Naive thymus-derived CD4-positive, alpha-beta T cell (primary cell): ENCODE results near the gene EIPR1. TPM values are rescaled to one million over a fixed set of nuclear protein-coding genes. Genes with fewer than 3 reads are reported as not detected.

Experiments
- ATAC-seq: fragments of 150-1000 bp; cut with Tn5 transposase; 2 replicates; pipeline ENCODE4 v1.10.0; 2021; ENCODE audit warnings: mild to moderate bottlenecking, moderate library complexity
- CTCF ChIA-PET: fragments of 350-600 bp; sonication (Branson Sonifier 250); formaldehyde crosslinking; loops from one replicate; lab custom pipeline; 2021; ENCODE audit warnings: antibody characterized with exemption; lab: Charles Lee
- POLR2A ChIA-PET: fragments of 350-600 bp; sonication (Branson Sonifier 250); formaldehyde crosslinking; loops from one replicate; lab custom pipeline; 2021; ENCODE audit warnings: antibody characterized with exemption, inconsistent platforms; lab: Charles Lee
- DNase-seq, 9 donors: peaks; one replicate each; pipeline versions ENCODE4 v3.0.0 to v3.0.0-alpha.2; 2020 to 2022; ENCODE audit warnings: mixed read lengths in 1 of 9
- H3K27ac ChIP-seq: one replicate; pipeline ENCODE4 v1.7.0; 2013; ENCODE audit warnings: mild to moderate bottlenecking, low read depth, low read length, moderate library complexity
- H3K27me3 ChIP-seq, 2 donors: one replicate each; pipeline ENCODE4 v1.7.0; 2013; ENCODE audit warnings: low read length in 2 of 2, mild to moderate bottlenecking in 2 of 2, moderate library complexity in 2 of 2; ENCODE audit not compliant: control insufficient read depth in 2 of 2, insufficient read depth in 2 of 2
- H3K36me3 ChIP-seq, 3 experiments: 1 replicate in 2 of 3; 2 replicates in 1 of 3; pipeline ENCODE4 v1.7.0; 2013; ENCODE audit warnings: low read length in 3 of 3, mild to moderate bottlenecking in 3 of 3, moderate library complexity in 1 of 3; ENCODE audit not compliant: insufficient read depth in 3 of 3, control insufficient read depth in 2 of 3
- H3K4me1 ChIP-seq, 2 donors: one replicate each; pipeline ENCODE4 v1.7.0; 2013; ENCODE audit warnings: low read length in 2 of 2, mild to moderate bottlenecking in 2 of 2, moderate library complexity in 1 of 2; ENCODE audit not compliant: control insufficient read depth in 2 of 2, insufficient read depth in 2 of 2
- H3K4me3 ChIP-seq: 2 replicates; pipeline ENCODE4 v1.7.0; 2013; ENCODE audit warnings: mild to moderate bottlenecking, low read length
- H3K9me3 ChIP-seq, 3 experiments: 1 replicate in 2 of 3; 2 replicates in 1 of 3; pipeline ENCODE4 v1.7.0; 2013; ENCODE audit warnings: low read length in 3 of 3; ENCODE audit not compliant: control insufficient read depth in 2 of 3
- H3K27ac Mint-ChIP-seq, 9 donors: one replicate each; pipeline ENCODE4 v1.8.0; 2020 to 2022; ENCODE audit warnings: mixed read lengths in 9 of 9, mild to moderate bottlenecking in 8 of 9, moderate library complexity in 5 of 9, inconsistent platforms in 2 of 9
- H3K27me3 Mint-ChIP-seq, 5 donors: one replicate each; pipeline ENCODE4 v1.8.0; 2021 to 2022; ENCODE audit warnings: mixed read lengths in 5 of 5, mild to moderate bottlenecking in 1 of 5
- H3K36me3 Mint-ChIP-seq, 5 donors: one replicate each; pipeline ENCODE4 v1.8.0; 2020 to 2022; ENCODE audit warnings: mixed read lengths in 5 of 5, mild to moderate bottlenecking in 3 of 5, inconsistent platforms in 1 of 5
- H3K4me1 Mint-ChIP-seq, 7 donors: one replicate each; pipeline ENCODE4 v1.8.0; 2020 to 2022; ENCODE audit warnings: mixed read lengths in 7 of 7, mild to moderate bottlenecking in 3 of 7, inconsistent platforms in 1 of 7
- H3K4me3 Mint-ChIP-seq, 10 donors: one replicate each; pipeline ENCODE4 v1.8.0; 2020 to 2022; ENCODE audit warnings: mild to moderate bottlenecking in 10 of 10, mixed read lengths in 10 of 10, moderate library complexity in 6 of 10, inconsistent platforms in 2 of 10
- H3K9me3 Mint-ChIP-seq, 11 donors: one replicate each; pipeline ENCODE4 v1.8.0; 2020 to 2022; ENCODE audit warnings: mixed read lengths in 11 of 11, mild to moderate bottlenecking in 4 of 11, inconsistent platforms in 1 of 11, moderate library complexity in 1 of 11
- intact Hi-C, 2 donors: fragments of 100-400 bp; cut with micrococcal nuclease; formaldehyde crosslinking; loops; one replicate each; pipeline ENCODE4 v1.15.1; 2023
- polyA plus RNA-seq, 2 donors: library from polyadenylated mRNA; unstranded; fragments of 300-500 nt; fragmentation: Illumina TruSeq; gene quantifications; one replicate each; pipeline ENCODE4 v1.2.3, GENCODE V29; 2021
- total RNA-seq, 6 experiments: library from RNA in 5 of 6; stranded (reverse) in 5 of 6; gene quantifications; 1 replicate in 5 of 6; 2 replicates in 1 of 6; pipeline ENCODE4 v1.2.3 and lab custom pipeline; 2021 to 2026

The EIPR1 gene
- total and polyA plus RNA-seq, 7 experiments from 2014 or later: 24.4 to 46.2 (median 27.3) TPM

GRCh38 chr2:3291750-3292149, 85.9 kb downstream of the EIPR1 start:
- POLR2A ChIA-PET: no interaction called here
- no peaks in the 10 kb centered on the region for H3K27me3 ChIP-seq
- no peak for DNase-seq
- ATAC-seq: no peak
- H3K9me3 Mint-ChIP-seq: peaks cover 0 to 9% (median 0%) of the 10 kb centered on the region in 11 donors
- CTCF ChIA-PET: no interaction called here
- H3K36me3 Mint-ChIP-seq: peaks cover 6 to 31% (median 14%) of the 10 kb centered on the region in 5 donors
- no peak overlapping the region for H3K4me3 Mint-ChIP-seq
- H3K9me3 ChIP-seq: no peaks in the 10 kb centered on the region
- H3K27me3 Mint-ChIP-seq: no peaks in the 10 kb centered on the region
- peaks cover 0 to 5% (median 0%) of the 10 kb centered on the region in 3 experiments for H3K36me3 ChIP-seq
- H3K27ac Mint-ChIP-seq: peak overlapping the region in 1 of 9 donors; percentile 70
- intact Hi-C loops: no loop called here
- peaks cover 0 to 29% (median 5%) of the 10 kb centered on the region in 7 donors for H3K4me1 Mint-ChIP-seq
- no peak overlapping the region for H3K4me3 ChIP-seq
- no peaks in the 10 kb centered on the region for H3K4me1 ChIP-seq
- H3K27ac ChIP-seq: no peak overlapping the region

DNA sequence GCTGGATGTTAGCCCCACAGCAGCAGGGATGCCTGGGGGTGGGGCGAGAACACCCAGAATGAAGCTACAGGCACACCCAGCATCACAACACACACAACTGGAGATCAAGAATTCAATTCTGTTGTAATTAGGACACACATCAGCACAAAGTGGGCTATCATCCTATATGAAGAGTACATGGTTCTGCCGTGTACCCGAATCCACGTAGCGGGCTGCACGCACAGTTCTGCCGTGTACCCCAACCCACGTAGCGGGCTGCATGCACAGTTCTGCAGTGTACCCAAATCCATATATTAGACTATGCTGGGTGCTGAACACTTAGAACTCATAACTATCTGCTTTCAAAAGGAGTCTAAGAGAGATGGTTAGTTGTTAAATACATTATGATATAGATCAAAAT, 86.5 kb downstream of the EIPR1 start:
- no peak overlapping the region for H3K4me3 Mint-ChIP-seq
- H3K36me3 Mint-ChIP-seq: peaks cover 6 to 31% (median 16%) of the 10 kb centered on the region in 5 donors
- H3K27me3 Mint-ChIP-seq: no peaks in the 10 kb centered on the region
- Histone ChIP-seq H3K4me1 (no peaks in the 10 kb centered on the region), H3K4me3 (no peak overlapping the region), H3K27ac (no peak overlapping the region), H3K36me3 (peaks cover 0 to 5% (median 0%) of the 10 kb centered on the region in 3 experiments), H3K27me3 (no peaks in the 10 kb centered on the region), H3K9me3 (no peaks in the 10 kb centered on the region)
- intact Hi-C loops: no loop called here
- peaks cover 0 to 29% (median 5%) of the 10 kb centered on the region in 7 donors for H3K4me1 Mint-ChIP-seq
- DNase-seq (no peak), ATAC-seq (no peak)
- peak overlapping the region in 1 of 9 donors; percentile 55 for H3K27ac Mint-ChIP-seq
- H3K9me3 Mint-ChIP-seq: peaks cover 0 to 9% (median 0%) of the 10 kb centered on the region in 11 donors
- POLR2A ChIA-PET: no interaction called here
- CTCF ChIA-PET: no interaction called here

GRCh38 chr2:3290655-3291054, 87.0 kb downstream of the EIPR1 start:
- H3K4me3 ChIP-seq: no peak overlapping the region
- no peaks in the 10 kb centered on the region for H3K27me3 ChIP-seq
- Mint-ChIP-seq H3K9me3 (peaks cover 0 to 9% (median 0%) of the 10 kb centered on the region in 11 donors), H3K27me3 (no peaks in the 10 kb centered on the region), H3K27ac (no peak overlapping the region), H3K4me1 (peaks cover 0 to 29% (median 5%) of the 10 kb centered on the region in 7 donors), H3K4me3 (no peak overlapping the region), H3K36me3 (peaks cover 6 to 31% (median 16%) of the 10 kb centered on the region in 5 donors)
- ChIA-PET POLR2A (interaction anchor here (0.6 kb wide), 1 partner anchor 9 kb away, joined by 3 read pairs; no protein-coding TSS in a partner anchor), CTCF (no interaction called here)
- H3K9me3 ChIP-seq: no peaks in the 10 kb centered on the region
- H3K27ac ChIP-seq: no peak overlapping the region
- ATAC-seq: no peak
- no peaks in the 10 kb centered on the region for H3K4me1 ChIP-seq
- DNase-seq: no peak
- intact Hi-C loops: no loop called here
- H3K36me3 ChIP-seq: peaks cover 0 to 5% (median 0%) of the 10 kb centered on the region in 3 experiments

- Histone ChIP-seq H3K36me3 (peaks cover 0 to 5% (median 0%) of the 10 kb centered on the region in 3 experiments), H3K27ac (no peak overlapping the region), H3K27me3 (no peaks in the 10 kb centered on the region), H3K4me3 (no peak overlapping the region), H3K4me1 (no peaks in the 10 kb centered on the region), H3K9me3 (no peaks in the 10 kb centered on the region)
- CTCF ChIA-PET: interaction anchor here (0.6 kb wide), 1 partner anchor 227 kb away, joined by 3 read pairs; no protein-coding TSS in a partner anchor
- POLR2A ChIA-PET: no interaction called here
- H3K4me3 Mint-ChIP-seq: no peak overlapping the region
- H3K36me3 Mint-ChIP-seq: peaks cover 6 to 31% (median 16%) of the 10 kb centered on the region in 5 donors
- H3K9me3 Mint-ChIP-seq: peaks cover 0 to 9% (median 0%) of the 10 kb centered on the region in 11 donors
- peaks cover 0 to 29% (median 5%) of the 10 kb centered on the region in 7 donors for H3K4me1 Mint-ChIP-seq
- intact Hi-C loops: no loop called here
- H3K27ac Mint-ChIP-seq: peak overlapping the region in 3 of 9 donors; percentile 33 to 55 (median 39)
- DNase-seq (no peak), ATAC-seq (no peak)
- no peaks in the 10 kb centered on the region for H3K27me3 Mint-ChIP-seq
Observed at GRCh38 chr2:3289971-3290370, 87.6 kb downstream of the EIPR1 start.

GRCh38 chr2:3289526-3289925, 88.1 kb downstream of the EIPR1 start:
- H3K27me3 Mint-ChIP-seq: no peaks in the 10 kb centered on the region
- no peak overlapping the region for H3K4me3 ChIP-seq
- H3K4me1 Mint-ChIP-seq: peaks cover 0 to 32% (median 9%) of the 10 kb centered on the region in 7 donors
- no peak overlapping the region for H3K4me3 Mint-ChIP-seq
- ChIA-PET POLR2A (no interaction called here), CTCF (interaction anchor here (0.6 kb wide), 1 partner anchor 226 kb away, joined by 3 read pairs; no protein-coding TSS in a partner anchor)
- peak overlapping the region in 3 of 9 donors; percentile 10 to 39 (median 33) for H3K27ac Mint-ChIP-seq
- H3K36me3 Mint-ChIP-seq: peaks cover 6 to 31% (median 16%) of the 10 kb centered on the region in 5 donors
- intact Hi-C loops: no loop called here
- H3K27ac ChIP-seq: no peak overlapping the region
- no peaks in the 10 kb centered on the region for H3K9me3 ChIP-seq
- no peaks in the 10 kb centered on the region for H3K27me3 ChIP-seq
- peaks cover 0 to 5% (median 0%) of the 10 kb centered on the region in 3 experiments for H3K36me3 ChIP-seq
- no peaks in the 10 kb centered on the region for H3K4me1 ChIP-seq
- DNase-seq (no peak), ATAC-seq (no peak)
- peaks cover 0 to 9% (median 0%) of the 10 kb centered on the region in 11 donors for H3K9me3 Mint-ChIP-seq

DNA sequence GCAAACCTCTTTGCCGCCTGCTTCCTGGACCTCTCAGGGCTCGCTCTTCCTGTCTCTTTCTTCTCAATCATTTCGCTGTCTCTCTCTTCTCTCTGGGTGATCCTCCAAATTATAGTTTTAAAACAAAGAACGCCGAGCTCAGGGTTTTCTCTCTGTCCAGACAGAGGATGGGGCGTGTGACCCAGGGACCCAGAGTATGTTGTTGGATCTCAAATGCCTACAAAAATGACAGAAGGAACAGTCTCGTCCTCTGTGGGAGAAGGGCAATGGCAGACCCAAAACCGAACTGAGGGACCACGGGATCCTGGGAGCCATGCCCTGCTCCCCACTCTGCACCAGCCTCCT, 88.5 kb downstream of the EIPR1 start:
- POLR2A ChIA-PET: no interaction called here
- Histone ChIP-seq H3K4me1 (no peaks in the 10 kb centered on the region), H3K4me3 (no peak overlapping the region), H3K36me3 (peaks cover 0 to 5% (median 0%) of the 10 kb centered on the region in 3 experiments), H3K27ac (no peak overlapping the region), H3K9me3 (no peaks in the 10 kb centered on the region), H3K27me3 (no peaks in the 10 kb centered on the region)
- Mint-ChIP-seq H3K4me1 (peaks cover 0 to 34% (median 9%) of the 10 kb centered on the region in 7 donors), H3K27ac (peak overlapping the region in 2 of 9 donors; percentile 2 to 31), H3K27me3 (no peaks in the 10 kb centered on the region), H3K4me3 (no peak overlapping the region), H3K9me3 (peaks cover 0 to 9% (median 0%) of the 10 kb centered on the region in 11 donors), H3K36me3 (peaks cover 6 to 31% (median 16%) of the 10 kb centered on the region in 5 donors)
- DNase-seq: no peak
- intact Hi-C loops: no loop called here
- no peak for ATAC-seq
- CTCF ChIA-PET: no interaction called here
